Keratinocyte (primary cell): ENCODE measurements around the gene SLC35D2. TPM values are rescaled to one million over a fixed set of nuclear protein-coding genes. Genes with fewer than 3 reads are reported as not detected.
"Not testable (repeated sequence)": the region's sequence is repeated elsewhere in the genome, so short reads cannot be mapped to it uniquely, and the experiment has no call there.

Experiments
- DNase-seq: peaks from one replicate; pipeline ENCODE4 v3.0.0-alpha.2; 2011; ENCODE audit warnings: low read depth, missing footprints, low spot score
- FAIRE-seq: peaks from 2 replicates; lab custom pipeline; 2011; peaks lifted over from hg19 to GRCh38; lab: Jason Lieb, UNC
- H2AFZ ChIP-seq: 2 replicates; pipeline ENCODE4 v1.6.0; 2012; ENCODE audit warnings: low read length, control low read depth, inconsistent platforms; ENCODE audit not compliant: control insufficient read depth
- H3K27ac ChIP-seq: 2 replicates; pipeline ENCODE4 v1.5.1; 2011; ENCODE audit warnings: low read length; ENCODE audit not compliant: control insufficient read depth, insufficient read depth
- H3K27me3 ChIP-seq: 3 replicates; pipeline ENCODE4 v1.6.0; 2011; ENCODE audit warnings: low read length; ENCODE audit not compliant: control insufficient read depth, insufficient read depth; ENCODE audit errors: extremely low read depth
- H3K36me3 ChIP-seq, 2 experiments: 2 replicates in 1 of 2; 3 replicates in 1 of 2; pipeline ENCODE4 v1.5.1; 2011; ENCODE audit warnings: low read length in 2 of 2, mild to moderate bottlenecking in 1 of 2; ENCODE audit not compliant: control insufficient read depth in 2 of 2, insufficient read depth in 2 of 2; ENCODE audit errors: extremely low read depth in 1 of 2
- H3K4me1 ChIP-seq: 3 replicates; pipeline ENCODE4 v1.5.1; 2011; ENCODE audit warnings: low read length; ENCODE audit not compliant: control insufficient read depth, insufficient read depth; ENCODE audit errors: extremely low read depth
- H3K4me2 ChIP-seq: 3 replicates; pipeline ENCODE4 v1.6.0; 2011; ENCODE audit warnings: low read depth, low read length; ENCODE audit not compliant: control insufficient read depth, insufficient read depth; ENCODE audit errors: extremely low read depth
- H3K4me3 ChIP-seq, 3 experiments: fragments of 200-600 bp in 1 of 3; sonication (generic) in 1 of 3; 2 replicates in 2 of 3; 3 replicates in 1 of 3; pipeline ENCODE4 v1.5.1; 2011 to 2016; ENCODE audit warnings: low read length in 3 of 3, mild to moderate bottlenecking in 3 of 3, control low read depth in 2 of 3, inconsistent platforms in 1 of 3, low read depth in 1 of 3, mixed read lengths in 1 of 3, mixed run types in 1 of 3, moderate library complexity in 1 of 3; ENCODE audit not compliant: control insufficient read depth in 2 of 3, insufficient read depth in 2 of 3; ENCODE audit errors: extremely low read depth in 1 of 3
- H3K79me2 ChIP-seq: 2 replicates; pipeline ENCODE4 v1.6.0; 2012; ENCODE audit warnings: low read length; ENCODE audit not compliant: control insufficient read depth, insufficient read depth
- H3K9ac ChIP-seq: 3 replicates; pipeline ENCODE4 v1.6.0; 2011; ENCODE audit warnings: low read length; ENCODE audit not compliant: control insufficient read depth, insufficient read depth; ENCODE audit errors: extremely low read depth
- H3K9me1 ChIP-seq: 3 replicates; pipeline ENCODE4 v1.6.0; 2011; ENCODE audit warnings: low read length; ENCODE audit not compliant: control insufficient read depth, insufficient read depth; ENCODE audit errors: extremely low read depth
- H3K9me3 ChIP-seq: 2 replicates; pipeline ENCODE4 v1.5.1; 2012; ENCODE audit warnings: low read depth, low read length; ENCODE audit not compliant: control insufficient read depth
- H4K20me1 ChIP-seq: 3 replicates; pipeline ENCODE4 v1.6.0; 2011; ENCODE audit warnings: low read length; ENCODE audit not compliant: control insufficient read depth, insufficient read depth; ENCODE audit errors: extremely low read depth
- EZH2 ChIP-seq: IDR thresholded peaks from one replicate; pipeline ENCODE4 v1.6.1; 2012; ENCODE audit warnings: inconsistent platforms, mild to moderate bottlenecking, low read length, moderate library complexity
- dilution Hi-C: fragments of 300-500 bp; cut with MboI; formaldehyde crosslinking; loops from one replicate; pipeline ENCODE4 v1.7.0; 2020; ENCODE audit warnings: low sequenced_read_pairs; ENCODE audit not compliant: extremely low pct_ligation_motif_present
- polyA plus RNA-seq, 5 experiments: library from polyadenylated mRNA; depleted of rRNA in 3 of 5; stranded (reverse) in 3 of 5; stranded (forward) in 1 of 5; unstranded in 1 of 5; fragments of >200 nt; gene quantifications; 1 replicate in 1 of 5; 2 replicates in 3 of 5; 3 replicates in 1 of 5; pipeline versions ENCODE4 v1.2.1 to v1.2.3, GENCODE V29; 2011 to 2012; ENCODE audit warnings: missing spikeins in 2 of 5, low read depth in 1 of 5, low replicate concordance in 1 of 5
- TF ChIP-seq, protein P1 (sequence below), 3 experiments: IDR thresholded peaks in 1 of 3; conservative IDR thresholded peaks in 1 of 3; optimal IDR thresholded peaks in 1 of 3; 2 replicates in 2 of 3; 3 replicates in 1 of 3; pipeline versions ENCODE3 to v1.5.1; 2011; ENCODE audit warnings: low read length in 3 of 3, mild to moderate bottlenecking in 3 of 3, moderate library complexity in 2 of 3, control low read depth in 1 of 3, inconsistent platforms in 1 of 3; ENCODE audit not compliant: insufficient read depth in 2 of 3; ENCODE audit errors: extremely low read depth in 1 of 3

SLC35D2 gene
- polyA plus RNA-seq, 1 donor (not counting 4 experiments of a cell fraction or from before 2014, with no cell fraction given), result 20.4 TPM

GRCh38 chr9:96309850-96310249, 73.7 kb downstream of the SLC35D2 start:
- DNase-seq, result no peak
- H3K4me2 ChIP-seq, result no peak overlapping the region
- TF ChIP-seq EZH2, result no peak
- TF ChIP-seq, protein P1, sequence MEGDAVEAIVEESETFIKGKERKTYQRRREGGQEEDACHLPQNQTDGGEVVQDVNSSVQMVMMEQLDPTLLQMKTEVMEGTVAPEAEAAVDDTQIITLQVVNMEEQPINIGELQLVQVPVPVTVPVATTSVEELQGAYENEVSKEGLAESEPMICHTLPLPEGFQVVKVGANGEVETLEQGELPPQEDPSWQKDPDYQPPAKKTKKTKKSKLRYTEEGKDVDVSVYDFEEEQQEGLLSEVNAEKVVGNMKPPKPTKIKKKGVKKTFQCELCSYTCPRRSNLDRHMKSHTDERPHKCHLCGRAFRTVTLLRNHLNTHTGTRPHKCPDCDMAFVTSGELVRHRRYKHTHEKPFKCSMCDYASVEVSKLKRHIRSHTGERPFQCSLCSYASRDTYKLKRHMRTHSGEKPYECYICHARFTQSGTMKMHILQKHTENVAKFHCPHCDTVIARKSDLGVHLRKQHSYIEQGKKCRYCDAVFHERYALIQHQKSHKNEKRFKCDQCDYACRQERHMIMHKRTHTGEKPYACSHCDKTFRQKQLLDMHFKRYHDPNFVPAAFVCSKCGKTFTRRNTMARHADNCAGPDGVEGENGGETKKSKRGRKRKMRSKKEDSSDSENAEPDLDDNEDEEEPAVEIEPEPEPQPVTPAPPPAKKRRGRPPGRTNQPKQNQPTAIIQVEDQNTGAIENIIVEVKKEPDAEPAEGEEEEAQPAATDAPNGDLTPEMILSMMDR (optimal IDR thresholded peaks at IDR 0.05 in 1 of 3, IDR thresholded peaks at IDR 0.05 in 1 of 3, conservative IDR thresholded peaks at IDR 0.05 in 1 of 3; ENCODE audit: extremely low read depth in 1 of 3, insufficient read depth in 2 of 3, low read length in 3 of 3), result no peak
- no peak overlapping the region for H3K27ac ChIP-seq
- no peaks in the 10 kb centered on the region for H3K79me2 ChIP-seq
- H3K27me3 ChIP-seq, result peaks cover 41% of the 10 kb centered on the region
- H3K9ac ChIP-seq, result no peak overlapping the region
- H3K9me3 ChIP-seq, result peaks cover 17% of the 10 kb centered on the region
- H3K4me1 ChIP-seq, result no peaks in the 10 kb centered on the region
- H3K36me3 ChIP-seq, result no peaks in the 10 kb centered on the region
- no peak overlapping the region for H3K4me3 ChIP-seq
- no peaks in the 10 kb centered on the region for H4K20me1 ChIP-seq
- no peaks in the 10 kb centered on the region for H3K9me1 ChIP-seq
- FAIRE-seq, result no peak
- dilution Hi-C loops, result no loop called here
- H2AFZ ChIP-seq, result no peak overlapping the region

GRCh38 chr9:96306958-96307357, 76.6 kb downstream of the SLC35D2 start:
- H3K4me2 ChIP-seq, H3K79me2 ChIP-seq, H3K9me1 ChIP-seq, H3K4me1 ChIP-seq, H4K20me1 ChIP-seq, DNase-seq, dilution Hi-C loops, H3K4me3 ChIP-seq, H3K27ac ChIP-seq, H2AFZ ChIP-seq, H3K9me3 ChIP-seq, H3K9ac ChIP-seq, H3K36me3 ChIP-seq, FAIRE-seq: not testable (repeated sequence)
- H3K27me3 ChIP-seq, result peaks cover 45% of the 10 kb centered on the region

- no peak for TF ChIP-seq EZH2
- TF ChIP-seq, protein P1 (optimal IDR thresholded peaks at IDR 0.05 in 1 of 3, IDR thresholded peaks at IDR 0.05 in 1 of 3, conservative IDR thresholded peaks at IDR 0.05 in 1 of 3; ENCODE audit: extremely low read depth in 1 of 3, insufficient read depth in 2 of 3, low read length in 3 of 3), result no peak
These were observed 78.3 kb downstream of the SLC35D2 start for GRCh38 chr9:96305171-96305570.

More at GRCh38 chr9:96305171-96305570, 78.3 kb downstream of the SLC35D2 start:
- DNase-seq (no peak), FAIRE-seq (no peak)
- dilution Hi-C loops, result no loop called here
- Histone ChIP-seq H3K36me3 (no peaks in the 10 kb centered on the region), H2AFZ (no peak overlapping the region), H3K27ac (no peak overlapping the region), H3K4me2 (no peak overlapping the region), H3K79me2 (no peaks in the 10 kb centered on the region), H4K20me1 (no peaks in the 10 kb centered on the region), H3K4me1 (peaks cover 7% of the 10 kb centered on the region), H3K4me3 (no peak overlapping the region), H3K9me1 (no peaks in the 10 kb centered on the region), H3K27me3 (peaks cover 36% of the 10 kb centered on the region), H3K9ac (no peak overlapping the region), H3K9me3 (no peaks in the 10 kb centered on the region)
